ENCODE data around the gene AMBP. TPM values are rescaled to one million over a fixed set of nuclear protein-coding genes. Genes with fewer than 3 reads are reported as not detected.

The AMBP gene
- total RNA-seq, 1 experiment from 2014 or later = not detected

GRCh38 chr9:114099669-114100270, 21.7 kb upstream of the AMBP start:
- intact Hi-C loops (cut with micrococcal nuclease) = loop anchor here (10.0 kb wide), 1 partner anchor 55 kb away; the partner anchor contains the start of gene COL27A1
- no TSS peak for BruUV-seq (replicated peaks)
- H3K4me1 Mint-ChIP-seq (ENCODE audit: insufficient read depth, unreplicated experiment) = no peaks in the 10 kb centered on the region
- no peak for TF ChIP-seq CTCF (IDR thresholded peaks at IDR 0.05; ENCODE audit: unreplicated experiment)
- ChIA-PET CTCF (interaction anchor here (0.6 to 2.7 kb wide), 6 partner anchors 9 to 849 kb away, joined by 3 to 19 read pairs (median 5); no protein-coding TSS in a partner anchor), POLR2A (no interaction called here)
- no peak overlapping the region for H3K27ac Mint-ChIP-seq (ENCODE audit: low read depth, unreplicated experiment)
- no peak for DNase-seq (ENCODE audit: unreplicated experiment)
- H3K27me3 Mint-ChIP-seq (ENCODE audit: insufficient read depth, unreplicated experiment) = peaks cover 22% of the 10 kb centered on the region
- H3K4me3 Mint-ChIP-seq (ENCODE audit: unreplicated experiment) = no peak overlapping the region
- no peaks in the 10 kb centered on the region for H3K36me3 Mint-ChIP-seq (ENCODE audit: insufficient read depth, unreplicated experiment)
- peaks cover 8% of the 10 kb centered on the region for H3K9me3 Mint-ChIP-seq (ENCODE audit: unreplicated experiment)

- no peak for DNase-seq (ENCODE audit: unreplicated experiment)
- no peak for TF ChIP-seq CTCF (IDR thresholded peaks at IDR 0.05; ENCODE audit: unreplicated experiment)
- Mint-ChIP-seq H3K27me3 (ENCODE audit: insufficient read depth, unreplicated experiment) (peaks cover 15% of the 10 kb centered on the region), H3K27ac (ENCODE audit: low read depth, unreplicated experiment) (no peak within 1 kb of the TSS), H3K9me3 (ENCODE audit: unreplicated experiment) (peaks cover 8% of the 10 kb centered on the region), H3K4me1 (ENCODE audit: insufficient read depth, unreplicated experiment) (no peaks in the 10 kb centered on the region), H3K4me3 (ENCODE audit: unreplicated experiment) (no peak within 1 kb of the TSS), H3K36me3 (ENCODE audit: insufficient read depth, unreplicated experiment) (no peaks in the 10 kb centered on the region)
- no TSS peak for BruUV-seq (replicated peaks)
- POLR2A ChIA-PET = no interaction called here
- intact Hi-C loops (cut with micrococcal nuclease) = no loop called here
- CTCF ChIA-PET = interaction anchor here (0.6 to 2.7 kb wide), 6 partner anchors 10 to 850 kb away, joined by 3 to 19 read pairs (median 5); no protein-coding TSS in a partner anchor
Observed at GRCh38 chr9:114098936-114099668, 21.0 kb upstream of the AMBP start, which contains the start of gene KIF12. TSS of gene KIF12 (minus strand) at chr9:114099292. CDS start at chr9:114099276, 16 bp downstream.

GRCh38 chr9:114098021-114098935, 20.2 kb upstream of the AMBP start:
- BruUV-seq (replicated peaks) = no TSS peak
- ChIA-PET CTCF (interaction anchor here (2.7 to 5.6 kb wide), 2 partner anchors 15 to 193 kb away, joined by 19 to 36 read pairs; no protein-coding TSS in a partner anchor), POLR2A (no interaction called here)
- Mint-ChIP-seq H3K4me3 (ENCODE audit: unreplicated experiment) (no peak overlapping the region), H3K36me3 (ENCODE audit: insufficient read depth, unreplicated experiment) (no peaks in the 10 kb centered on the region), H3K4me1 (ENCODE audit: insufficient read depth, unreplicated experiment) (no peaks in the 10 kb centered on the region), H3K27me3 (ENCODE audit: insufficient read depth, unreplicated experiment) (peaks cover 7% of the 10 kb centered on the region), H3K27ac (ENCODE audit: low read depth, unreplicated experiment) (no peak overlapping the region), H3K9me3 (ENCODE audit: unreplicated experiment) (peaks cover 8% of the 10 kb centered on the region)
- no peak for DNase-seq (ENCODE audit: unreplicated experiment)
- no peak for TF ChIP-seq CTCF (IDR thresholded peaks at IDR 0.05; ENCODE audit: unreplicated experiment)
- intact Hi-C loops (cut with micrococcal nuclease) = no loop called here
